Activated CD8-positive, alpha-beta memory T cell treated with anti-CD3 and anti-CD28 coated beads for 48 hours (primary cell): ENCODE data around the gene USP24.
A peak's percentile ranks its signal among the peaks of the same experiment; 100 is the strongest.
"Not testable (repeated sequence)": the region's sequence is repeated elsewhere in the genome, so short reads cannot be mapped to it uniquely, and the experiment has no call there.

Experiments
- DNase-seq, 3 experiments: peaks; one replicate each; pipeline ENCODE4 v3.0.0-alpha.2; 2020; ENCODE audit warnings: low read depth in 2 of 3, low spot score in 2 of 3

USP24 gene

GRCh38 chr1:55230659-55231058 is 15.5 kb upstream of the USP24 start:
- DNase-seq, result no peak

GRCh38 chr1:55229726-55230125 is 14.6 kb upstream of the USP24 start:
- not testable (repeated sequence) for DNase-seq

DNA sequence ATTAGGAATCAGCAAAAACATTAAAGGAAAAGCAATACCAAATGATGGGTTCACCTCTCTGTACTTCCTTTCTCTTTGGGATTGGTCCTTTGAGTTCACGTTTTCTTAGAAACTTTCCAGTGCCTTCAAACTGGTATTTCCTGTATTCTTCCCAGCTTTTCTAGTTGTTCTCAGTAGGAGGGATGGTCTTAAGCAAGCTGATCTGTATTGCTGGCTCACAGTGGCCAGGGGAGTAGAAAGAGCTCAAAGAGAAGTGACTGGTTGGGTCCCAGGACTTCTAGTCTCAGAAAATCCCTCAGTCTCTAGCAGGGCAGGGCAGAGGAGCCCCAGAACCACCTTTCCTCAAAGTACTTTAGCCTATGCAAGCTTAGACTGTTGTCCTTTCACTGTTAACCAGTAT is 10.1 kb upstream of the USP24 start:
- DNase-seq, result no peak

GRCh38 chr1:55224729-55225128 is 9.6 kb upstream of the USP24 start:
- DNase-seq, result no peak

GRCh38 chr1:55222152-55222551 is 7.0 kb upstream of the USP24 start:
- no peak for DNase-seq

DNA sequence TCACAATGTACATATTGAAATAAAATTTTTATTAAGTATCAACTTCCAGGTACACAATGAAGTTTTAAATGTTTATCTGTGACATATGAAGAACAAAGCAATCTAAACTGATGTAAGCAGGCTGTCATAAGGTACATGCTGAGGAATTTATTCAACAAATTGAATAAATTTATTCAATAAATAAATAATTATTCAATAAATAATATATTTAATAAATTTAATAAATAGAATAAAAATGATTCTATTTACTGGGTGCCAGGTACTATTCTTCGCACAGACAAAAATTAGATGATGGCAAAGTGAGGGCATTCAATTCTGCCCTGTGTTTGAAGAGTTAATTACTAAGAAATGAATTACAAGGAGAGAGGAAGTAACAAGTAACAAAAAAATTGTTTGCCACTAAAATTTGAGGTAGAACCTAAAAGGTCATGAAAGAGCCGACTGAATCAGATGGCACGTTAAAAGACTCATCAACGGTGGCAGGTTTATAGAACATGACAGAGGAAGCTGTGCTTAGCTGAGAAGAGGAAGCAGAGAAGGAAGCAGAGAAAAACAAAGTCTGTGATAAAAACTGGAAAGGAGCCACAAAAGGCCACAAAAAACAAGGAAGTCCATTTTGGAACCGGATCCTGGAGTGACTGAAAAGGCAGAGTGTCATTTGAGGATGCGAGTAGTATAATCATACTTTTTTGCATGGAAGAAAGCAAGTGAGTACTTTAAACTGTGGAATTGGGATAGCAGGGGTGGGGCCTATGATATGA is 2.2 kb upstream of the USP24 start:
- no peak for DNase-seq

DNA sequence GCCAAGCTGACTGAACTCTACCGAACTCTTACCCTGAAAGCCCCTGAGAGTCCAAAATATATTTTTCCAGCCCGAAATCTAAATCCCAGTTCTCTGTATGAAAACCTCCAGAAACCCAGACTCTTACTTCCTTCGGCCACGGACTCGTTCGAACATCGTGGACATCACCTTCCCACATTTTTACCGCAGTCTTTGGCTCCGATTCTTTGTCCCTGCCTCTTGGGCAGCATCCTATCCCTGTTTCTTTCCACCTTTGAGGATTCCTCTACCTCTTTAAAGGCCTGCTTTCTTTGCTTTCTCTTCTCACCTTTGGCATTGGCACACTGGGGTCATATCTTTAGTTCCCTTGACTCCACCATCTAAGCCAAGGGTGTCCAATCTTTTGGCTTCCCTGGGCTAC is 932 bp upstream of the USP24 start:
- DNase-seq, result no peak

DNA sequence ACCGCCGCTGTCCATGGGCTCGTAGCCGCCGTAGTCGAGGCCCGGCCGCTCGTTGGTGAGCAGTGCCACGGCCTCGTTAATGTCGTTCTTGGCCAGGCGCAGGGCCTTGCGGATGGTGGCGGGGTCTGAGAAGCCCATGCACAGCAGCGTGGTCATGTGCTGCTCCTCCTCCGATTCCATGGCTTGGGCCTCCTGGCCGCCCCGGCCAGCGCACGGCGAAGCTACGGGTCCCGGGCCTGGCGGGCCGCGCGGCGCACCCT is 300 bp downstream of the USP24 start:
- DNase-seq, result peak in 2 of 3 experiments; percentile 18 to 22

DNA sequence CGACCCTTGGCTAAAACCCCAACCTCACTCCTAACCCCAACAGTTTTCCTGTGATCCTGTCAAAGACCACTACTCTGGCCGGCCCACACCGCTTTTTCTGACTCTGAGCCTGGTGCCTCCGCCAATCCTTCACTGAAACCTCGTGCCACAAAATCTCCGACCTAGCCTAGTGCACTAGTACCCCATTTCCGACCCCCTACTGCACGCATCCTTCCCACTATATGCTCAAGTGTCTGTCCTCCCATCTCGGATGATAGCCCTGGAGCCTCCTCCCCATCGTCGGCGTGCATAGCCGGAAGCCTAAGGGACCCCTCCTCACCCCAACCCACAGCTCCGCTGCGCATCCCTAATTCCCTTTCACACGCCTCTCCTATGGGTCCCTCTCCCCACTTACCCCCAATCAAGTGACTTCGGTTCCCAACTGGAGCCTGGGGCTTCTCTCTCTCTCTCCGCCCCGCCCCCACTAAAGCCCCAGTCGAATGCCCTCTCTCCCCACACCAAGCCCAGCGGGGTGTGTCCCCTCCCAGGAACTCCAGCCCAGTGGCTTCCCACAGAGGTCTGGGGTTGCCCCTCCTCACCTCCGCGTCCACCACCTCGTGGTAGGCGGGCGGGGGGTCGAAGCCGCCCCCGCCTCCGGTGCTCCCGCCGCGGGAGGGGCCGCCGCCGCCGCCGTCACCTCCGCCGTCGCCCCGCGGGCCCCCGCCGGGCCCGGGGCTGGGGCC is 791 bp downstream of the USP24 start:
- DNase-seq, result peak in 1 of 3 experiments; percentile 19

GRCh38 chr1:55213885-55214211 is 1.3 kb downstream of the USP24 start:
- DNase-seq, result no peak

DNA sequence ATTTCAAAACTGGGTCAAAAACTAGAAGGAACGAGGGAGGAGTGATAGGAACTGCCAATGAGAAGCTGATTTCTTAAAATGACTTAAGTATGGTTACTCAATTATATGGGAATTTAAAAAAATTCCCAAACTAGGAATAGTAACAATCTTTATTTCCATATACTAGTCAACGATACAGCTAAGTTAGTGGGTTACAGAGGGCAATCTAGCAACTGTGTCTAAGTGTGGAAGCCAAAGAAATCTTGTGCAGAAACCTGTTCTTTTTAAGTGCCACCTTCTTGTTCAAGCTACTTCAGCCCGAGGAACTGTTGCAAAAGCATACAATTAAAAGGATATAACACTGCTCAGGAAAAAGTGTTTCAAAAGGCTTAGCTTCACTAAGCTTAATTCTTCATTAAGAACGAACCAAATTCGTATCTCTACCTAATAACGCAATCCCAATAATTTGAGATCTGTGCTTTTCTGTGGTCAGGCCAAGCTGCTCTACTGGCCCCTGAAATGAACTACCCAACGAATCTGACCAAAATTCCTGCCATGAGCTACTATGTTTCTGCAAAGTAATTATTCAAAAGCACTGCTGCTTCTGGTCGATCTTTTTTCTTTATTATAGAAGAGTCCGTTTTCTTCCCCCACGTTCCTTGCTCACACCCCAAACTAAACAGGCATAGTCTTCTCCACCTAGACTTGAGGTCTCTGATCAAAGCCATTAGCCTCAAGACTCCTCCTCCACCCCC is 1.8 kb downstream of the USP24 start:
- DNase-seq, result no peak

- no peak for DNase-seq
Measured at GRCh38 chr1:55212349-55213150, 2.6 kb downstream of the USP24 start.

DNA sequence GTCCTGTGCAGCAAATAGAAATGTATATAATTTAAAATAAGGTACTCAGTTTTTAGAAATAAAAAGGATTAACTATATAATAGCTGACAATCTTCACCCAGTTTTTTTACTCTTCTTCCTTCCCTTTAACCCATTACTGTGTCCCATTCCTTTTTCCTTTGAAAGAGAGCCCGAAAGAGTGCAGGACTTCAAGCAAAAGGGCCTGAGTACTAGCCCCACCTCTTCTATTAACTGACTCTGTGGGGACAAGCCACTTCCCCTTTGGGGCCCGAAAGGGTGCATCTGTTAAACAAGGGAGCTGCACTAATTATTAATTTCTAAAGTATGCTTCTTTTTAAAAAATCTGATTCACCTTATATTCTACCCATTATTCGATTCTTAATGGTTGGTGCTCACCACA is 3.3 kb downstream of the USP24 start:
- DNase-seq, result no peak

DNA sequence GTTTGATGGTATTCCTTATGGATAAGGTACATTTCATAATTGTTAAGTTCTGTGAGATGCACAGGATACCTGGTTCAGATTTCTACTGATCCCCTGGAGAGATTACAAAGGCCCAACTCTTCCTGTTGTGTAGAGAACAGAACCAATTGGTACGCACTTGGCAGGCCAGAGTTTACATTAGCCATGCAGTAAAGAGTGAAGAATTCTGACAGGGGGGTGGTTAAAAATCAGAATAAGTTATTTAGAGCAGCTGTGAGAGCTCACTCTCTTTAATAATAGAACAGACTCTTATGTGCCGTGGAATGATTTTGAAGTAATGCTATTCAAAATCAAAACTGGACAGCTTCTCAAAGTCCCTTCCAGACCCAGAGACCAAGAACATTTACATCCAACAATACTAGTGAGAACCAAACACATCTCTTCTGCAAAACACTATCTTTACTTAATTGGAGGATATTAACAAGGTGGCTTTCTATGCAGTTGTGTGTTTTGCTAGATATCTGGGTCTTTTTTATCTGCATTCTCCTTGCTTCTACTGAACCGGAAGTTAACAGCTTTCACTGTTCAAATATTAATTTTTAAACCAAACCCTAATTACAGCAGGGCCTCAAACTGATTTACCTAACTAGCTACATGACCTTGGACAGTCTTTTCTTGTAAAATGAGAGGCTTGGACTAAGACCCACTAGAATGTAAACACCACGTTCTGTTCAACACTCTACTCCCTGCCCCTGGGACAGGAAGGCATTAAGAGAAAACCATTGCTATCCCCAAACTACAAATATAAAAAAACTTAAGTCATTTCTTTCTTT is 4.0 kb downstream of the USP24 start:
- no peak for DNase-seq

DNA sequence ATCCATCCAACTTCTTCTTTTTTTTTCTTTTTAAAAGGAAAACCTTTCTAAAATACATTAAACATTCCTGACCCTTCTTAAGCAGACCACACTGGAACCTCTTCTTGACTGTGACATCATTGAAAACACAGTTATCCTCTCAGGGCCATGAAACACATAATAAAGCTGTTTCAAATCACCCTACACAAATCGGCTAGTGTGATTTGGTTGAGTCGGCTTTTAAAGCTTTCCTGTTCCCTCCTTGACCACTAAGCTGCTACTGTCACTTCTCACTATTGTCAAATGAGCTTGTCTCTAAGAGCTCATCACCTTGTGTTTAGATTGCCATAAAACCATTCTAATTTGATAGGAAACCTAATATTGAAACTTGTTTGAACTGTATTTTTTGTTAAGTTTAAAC is 5.9 kb downstream of the USP24 start:
- DNase-seq, result no peak

- no peak for DNase-seq
Measured at GRCh38 chr1:55206210-55206609, 9.0 kb downstream of the USP24 start.

GRCh38 chr1:55204997-55205396 is 10.2 kb downstream of the USP24 start:
- no peak for DNase-seq

DNA sequence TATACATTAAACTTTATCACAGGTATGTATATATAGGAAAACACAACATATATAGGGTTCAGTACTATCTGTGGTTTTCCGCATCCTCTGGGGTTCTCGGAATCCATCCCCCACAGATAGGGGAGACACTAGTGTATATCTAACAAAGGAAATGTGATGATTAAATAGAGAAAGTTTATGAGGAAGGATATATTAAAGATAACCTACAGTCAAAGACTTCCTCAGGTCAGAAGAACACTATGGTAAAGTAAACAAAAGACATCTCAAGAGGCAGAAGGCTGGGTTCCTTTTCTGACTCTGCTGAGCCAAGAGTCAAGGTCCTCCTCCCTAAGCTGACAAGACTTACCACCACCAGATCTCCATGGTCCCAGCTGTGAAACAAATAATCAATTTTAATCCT is 12.1 kb downstream of the USP24 start:
- DNase-seq, result no peak

GRCh38 chr1:55200667-55201066 is 14.5 kb downstream of the USP24 start:
- DNase-seq, result no peak

- not testable (repeated sequence) for DNase-seq
Measured at GRCh38 chr1:55199735-55200134, 15.4 kb downstream of the USP24 start.

DNA sequence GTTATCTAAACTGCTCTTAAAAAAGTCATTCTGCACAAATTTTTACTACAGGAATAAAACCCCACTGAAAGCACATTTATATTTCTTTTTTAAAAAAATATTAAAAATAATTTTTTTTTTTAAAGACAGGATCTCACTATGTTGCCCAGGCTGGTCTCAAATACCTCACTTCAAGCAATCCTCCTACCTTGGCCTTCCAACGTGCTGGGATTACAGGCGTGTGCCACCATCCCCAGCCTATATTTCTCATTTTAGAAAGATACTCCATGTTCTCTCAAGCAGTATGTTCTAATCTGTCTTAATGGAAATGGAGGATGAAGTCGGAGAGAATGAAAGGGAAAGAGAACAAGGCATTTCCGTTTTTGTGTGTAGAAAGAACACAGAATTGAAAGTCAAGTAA is 17.1 kb downstream of the USP24 start:
- DNase-seq, result no peak
